ENCODE data around the gene TMEM126A.

Gene TMEM126A

DNA sequence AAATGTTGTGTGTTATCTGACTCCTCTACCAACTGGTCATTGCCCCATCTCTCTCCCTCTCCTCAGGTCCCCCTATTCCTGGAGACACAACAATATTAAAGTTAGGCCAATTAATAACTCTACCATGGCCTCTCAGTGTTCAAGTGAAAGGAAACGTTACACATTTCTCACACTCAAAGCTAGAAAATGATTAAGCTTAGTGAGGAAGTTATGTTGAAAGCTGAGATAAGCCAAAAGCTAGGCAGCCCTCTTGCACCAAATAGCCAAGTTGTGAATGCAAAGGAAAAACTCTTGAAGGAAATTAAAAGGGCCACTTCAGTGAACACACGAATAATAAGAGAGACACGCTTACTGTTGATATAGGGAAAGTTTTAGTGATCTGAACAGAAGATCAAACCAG, 27.5 kb upstream of the TMEM126A start:
- no peak for TF ChIP-seq CTCF (IDR thresholded peaks at IDR 0.05; ENCODE audit: control insufficient read depth, insufficient read depth, low read depth, low read length, missing control alignments)
- no peak for DNase-seq (ENCODE audit: low read depth)
- H3K4me3 ChIP-seq (ENCODE audit: control insufficient read depth, low read depth, low read length), result no peak overlapping the region

DNA sequence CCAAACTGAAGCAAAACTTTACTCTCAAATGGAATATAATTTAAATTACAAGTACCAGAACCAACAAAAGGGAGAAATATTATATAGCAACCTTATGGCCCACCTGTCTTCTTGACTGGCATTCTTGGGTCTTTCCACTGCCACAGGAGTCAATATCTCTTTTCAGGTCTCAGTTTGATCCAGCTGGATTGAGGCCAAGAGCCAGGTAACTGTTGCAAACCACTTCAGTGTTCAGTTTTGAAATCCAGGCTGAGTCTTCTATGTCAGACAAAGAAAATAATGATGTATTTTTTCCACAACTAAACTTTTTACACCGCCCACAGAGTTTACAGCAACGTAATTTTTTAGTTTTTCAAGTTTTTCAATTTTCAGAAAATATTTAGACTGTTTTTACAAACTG, 21.3 kb upstream of the TMEM126A start:
- DNase-seq (ENCODE audit: low read depth), result no peak
- H3K4me3 ChIP-seq (ENCODE audit: control insufficient read depth, low read depth, low read length), result no peak overlapping the region
- TF ChIP-seq CTCF (IDR thresholded peaks at IDR 0.05; ENCODE audit: control insufficient read depth, insufficient read depth, low read depth, low read length, missing control alignments), result no peak

DNA sequence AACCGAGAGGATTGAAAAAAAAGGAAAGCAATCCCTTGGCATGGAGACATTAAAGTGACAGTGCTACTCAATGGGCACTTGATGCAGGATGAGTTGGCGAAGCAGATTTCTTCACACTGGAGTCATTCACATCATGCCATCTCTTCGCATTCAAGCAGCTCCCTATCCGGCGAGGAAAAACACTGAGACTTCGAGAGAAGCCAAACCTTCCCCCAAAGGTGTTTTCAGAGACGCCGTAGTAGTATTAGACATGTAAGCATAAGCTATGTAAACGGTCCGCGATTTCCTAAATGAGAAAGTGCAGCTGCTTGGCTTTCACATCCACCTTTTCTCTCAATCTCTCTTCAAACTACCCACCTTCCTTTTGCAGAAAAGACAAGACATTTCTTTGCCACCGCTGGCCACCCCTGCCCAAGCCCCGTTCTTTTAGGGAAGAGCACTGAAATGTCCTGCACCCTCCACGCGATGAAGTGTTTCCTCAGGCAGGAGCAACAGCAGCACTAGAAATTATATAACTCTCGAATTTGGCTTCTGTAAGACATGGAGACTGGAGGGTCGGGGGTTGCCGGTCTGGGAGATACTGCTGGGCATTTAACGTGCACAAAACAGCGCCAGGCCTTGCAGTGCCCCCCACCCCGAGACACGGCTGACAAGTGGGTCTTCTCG, 20.3 kb upstream of the TMEM126A start, which contains the start of gene DLG2:
TSS of gene DLG2 (minus strand) at position 13 of the 666 bp plus-strand sequence.
- TF ChIP-seq CTCF (IDR thresholded peaks at IDR 0.05; ENCODE audit: control insufficient read depth, insufficient read depth, low read depth, low read length, missing control alignments), result no peak
- no peak for DNase-seq (ENCODE audit: low read depth)

GRCh38 chr11:85627998-85628770, 19.6 kb upstream of the TMEM126A start, which contains the start of gene TMEM126B:
Gene TMEM126B (plus strand): TSS chr11:85628593. CDS start chr11:85628608, 15 bp downstream.
- TF ChIP-seq CTCF (IDR thresholded peaks at IDR 0.05; ENCODE audit: control insufficient read depth, insufficient read depth, low read depth, low read length, missing control alignments), result no peak
- H3K4me3 ChIP-seq (ENCODE audit: control insufficient read depth, low read depth, low read length), result peak within 1 kb of the TSS; percentile 76
- DNase-seq (ENCODE audit: low read depth), result peak; percentile 81

More for the DNA sequence above, 20.3 kb upstream of the TMEM126A start, which contains the start of gene DLG2:
- peak within 1 kb of the TSS; percentile 76 for H3K4me3 ChIP-seq (ENCODE audit: control insufficient read depth, low read depth, low read length)

GRCh38 chr11:85628771-85629341, 18.9 kb upstream of the TMEM126A start:
- TF ChIP-seq CTCF (IDR thresholded peaks at IDR 0.05; ENCODE audit: control insufficient read depth, insufficient read depth, low read depth, low read length, missing control alignments), result no peak
- peak overlapping the region; percentile 76 for H3K4me3 ChIP-seq (ENCODE audit: control insufficient read depth, low read depth, low read length)
- DNase-seq (ENCODE audit: low read depth), result no peak

- no peak for TF ChIP-seq CTCF (IDR thresholded peaks at IDR 0.05; ENCODE audit: control insufficient read depth, insufficient read depth, low read depth, low read length, missing control alignments)
- H3K4me3 ChIP-seq (ENCODE audit: control insufficient read depth, low read depth, low read length), result no peak overlapping the region
- DNase-seq (ENCODE audit: low read depth), result no peak
Observed at GRCh38 chr11:85634747-85635146, 13.0 kb upstream of the TMEM126A start.

Measured in AG09309 (cell line).